Testis (tissue), 2 donors: ENCODE data around the gene RPL10.

Experiments used
- CTCF ChIP-seq, 3 experiments: fragments of 450-650 bp in 2 of 3; fragments of 200-600 bp in 1 of 3; sonication (generic) in 1 of 3; IDR thresholded peaks; one replicate each; pipeline ENCODE4 v1.5.1; 2016 to 2019; ENCODE audit warnings: antibody characterized with exemption in 3 of 3, mild to moderate bottlenecking in 2 of 3, moderate library complexity in 1 of 3
- POLR2A ChIP-seq: fragments of 450-650 bp; IDR thresholded peaks from one replicate; pipeline ENCODE4 v1.6.1; 2017; ENCODE audit warnings: antibody characterized with exemption, mild to moderate bottlenecking, moderate library complexity

DNA sequence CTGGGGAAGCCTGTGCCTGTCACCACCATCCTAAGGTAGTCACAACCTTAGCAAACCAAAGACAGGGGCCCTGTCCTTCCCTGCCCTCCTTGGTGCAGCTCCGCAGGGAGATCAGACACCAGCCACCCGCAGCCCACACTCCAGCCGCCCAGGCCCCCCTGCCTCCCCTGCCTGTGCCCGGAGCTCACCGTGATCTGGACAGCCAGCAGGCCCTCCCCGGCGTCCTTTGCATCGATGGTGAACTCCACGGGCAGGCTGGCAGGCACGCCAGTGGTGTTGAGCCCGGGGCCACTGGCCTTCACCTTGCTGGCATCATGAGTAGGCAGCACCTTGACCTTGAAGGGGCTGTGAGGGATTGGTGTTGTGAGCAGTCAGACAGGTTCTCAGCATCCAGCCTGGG, 40.2 kb upstream of the RPL10 start:
- TF ChIP-seq CTCF (IDR thresholded peaks at IDR 0.05) (no peak), POLR2A (no peak)
